Measurements from ENCODE around the gene HBM. TPM values are rescaled to one million over a fixed set of nuclear protein-coding genes. Genes with fewer than 3 reads are reported as not detected.

The HBM gene, protein sequence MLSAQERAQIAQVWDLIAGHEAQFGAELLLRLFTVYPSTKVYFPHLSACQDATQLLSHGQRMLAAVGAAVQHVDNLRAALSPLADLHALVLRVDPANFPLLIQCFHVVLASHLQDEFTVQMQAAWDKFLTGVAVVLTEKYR
- total RNA-seq (2021), result not detected in 2 replicates
- long read RNA-seq, result 0 reads

DNA sequence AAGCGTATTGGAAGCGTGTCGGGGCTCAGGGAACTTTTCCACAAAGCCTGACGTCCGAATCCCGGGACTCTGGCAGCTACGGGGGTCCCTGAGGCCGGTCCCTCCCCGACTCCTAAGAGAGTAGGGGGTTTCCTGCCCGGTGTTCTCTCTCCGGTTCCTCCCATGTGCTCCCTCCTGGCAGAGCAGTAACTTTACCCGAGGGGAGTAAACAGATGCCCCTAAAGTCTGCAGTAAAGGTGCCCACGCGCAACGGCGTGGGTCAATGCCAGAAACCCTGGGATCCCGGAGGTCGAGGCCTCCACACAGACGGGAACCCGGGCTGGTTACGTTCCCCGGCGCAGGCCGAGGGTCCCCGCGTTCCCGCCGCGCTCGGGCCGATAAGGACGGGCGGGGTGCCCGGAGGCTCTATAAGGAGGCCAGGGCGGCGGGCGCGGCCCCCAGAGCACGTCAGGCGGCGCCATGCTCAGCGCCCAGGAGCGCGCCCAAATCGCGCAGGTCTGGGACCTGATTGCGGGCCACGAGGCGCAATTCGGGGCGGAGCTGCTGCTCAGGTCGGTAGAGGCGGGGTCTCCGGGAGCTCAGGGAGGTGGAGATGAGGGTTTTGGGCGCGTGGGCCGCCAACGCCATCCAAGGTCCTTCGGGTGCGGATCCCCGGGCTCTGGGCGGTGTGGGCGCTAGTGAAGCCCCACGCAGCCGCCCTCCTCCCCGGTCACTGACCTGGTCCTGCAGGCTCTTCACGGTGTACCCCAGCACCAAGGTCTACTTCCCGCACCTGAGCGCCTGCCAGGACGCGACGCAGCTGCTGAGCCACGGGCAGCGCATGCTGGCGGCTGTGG, at the start of gene HBM:
Gene HBM (plus strand): TSS at position 440 of the 836 bp plus-strand sequence. CDS start 20 bp downstream, at position 460.
- no peak within 1 kb of the TSS for H3K4ac ChIP-seq (ENCODE audit: low read depth, low read length)
- peaks cover 0 to 1% of the 10 kb centered on the region in 2 experiments; a peak in 1 of 5 replicates for H3K9me3 Mint-ChIP-seq
- H3K27me3 Mint-ChIP-seq (ENCODE audit: low read depth), result peaks cover 79% of the 10 kb centered on the region
- peaks cover 26 to 30% of the 10 kb centered on the region in 2 experiments for H3K4me1 Mint-ChIP-seq
- no peaks in the 10 kb centered on the region; the same call in 1 of the 2 replicates for H3K4me1 ChIP-seq (ENCODE audit: insufficient read depth, low read length)
- H2BK120ac ChIP-seq (ENCODE audit: low read depth, low read length, poor library complexity, severe bottlenecking), result no peak within 1 kb of the TSS
- DNase-seq, result no peak
- H4K91ac ChIP-seq (ENCODE audit: insufficient read length, low read depth, low read length), result no peak within 1 kb of the TSS
- H3K18ac ChIP-seq (ENCODE audit: insufficient read length, low read depth, low read length), result no peak within 1 kb of the TSS
- no peaks in the 10 kb centered on the region for H3K79me2 ChIP-seq (ENCODE audit: insufficient read depth, low read length)
- peaks cover 34% of the 10 kb centered on the region for H3K27me3 ChIP-seq (ENCODE audit: insufficient read depth, low read length)
- TF ChIP-seq, protein P1, sequence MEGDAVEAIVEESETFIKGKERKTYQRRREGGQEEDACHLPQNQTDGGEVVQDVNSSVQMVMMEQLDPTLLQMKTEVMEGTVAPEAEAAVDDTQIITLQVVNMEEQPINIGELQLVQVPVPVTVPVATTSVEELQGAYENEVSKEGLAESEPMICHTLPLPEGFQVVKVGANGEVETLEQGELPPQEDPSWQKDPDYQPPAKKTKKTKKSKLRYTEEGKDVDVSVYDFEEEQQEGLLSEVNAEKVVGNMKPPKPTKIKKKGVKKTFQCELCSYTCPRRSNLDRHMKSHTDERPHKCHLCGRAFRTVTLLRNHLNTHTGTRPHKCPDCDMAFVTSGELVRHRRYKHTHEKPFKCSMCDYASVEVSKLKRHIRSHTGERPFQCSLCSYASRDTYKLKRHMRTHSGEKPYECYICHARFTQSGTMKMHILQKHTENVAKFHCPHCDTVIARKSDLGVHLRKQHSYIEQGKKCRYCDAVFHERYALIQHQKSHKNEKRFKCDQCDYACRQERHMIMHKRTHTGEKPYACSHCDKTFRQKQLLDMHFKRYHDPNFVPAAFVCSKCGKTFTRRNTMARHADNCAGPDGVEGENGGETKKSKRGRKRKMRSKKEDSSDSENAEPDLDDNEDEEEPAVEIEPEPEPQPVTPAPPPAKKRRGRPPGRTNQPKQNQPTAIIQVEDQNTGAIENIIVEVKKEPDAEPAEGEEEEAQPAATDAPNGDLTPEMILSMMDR (conservative IDR thresholded peaks at IDR 0.05), result no peak
- no peak within 1 kb of the TSS for H3K27ac ChIP-seq (ENCODE audit: insufficient read length, low read depth, low read length)
- no peaks in the 10 kb centered on the region for H3K36me3 Mint-ChIP-seq (ENCODE audit: insufficient read depth in 1 of 3, low read depth in 3 of 3)
- no peak within 1 kb of the TSS for H4K8ac ChIP-seq (replicated peaks; ENCODE audit: insufficient read length, low read depth, low read length)
- no peak within 1 kb of the TSS for H2AFZ ChIP-seq (ENCODE audit: low read length)
- no peak within 1 kb of the TSS for H2BK20ac ChIP-seq (ENCODE audit: low read depth, low read length, poor library complexity, severe bottlenecking)
- H4K5ac ChIP-seq (ENCODE audit: insufficient read length, low read depth, low read length), result no peak within 1 kb of the TSS
- no peak within 1 kb of the TSS for H3K23ac ChIP-seq (ENCODE audit: insufficient read length, low read depth, low read length)
- H3K9me3 ChIP-seq (ENCODE audit: control insufficient read depth, low read depth, low read length), result no peaks in the 10 kb centered on the region
- no peaks in the 10 kb centered on the region for H4K20me1 ChIP-seq (ENCODE audit: control insufficient read depth, insufficient read depth, insufficient read length)
- H3K79me1 ChIP-seq (ENCODE audit: insufficient read depth, low read depth, low read length, poor library complexity, severe bottlenecking), result no peaks in the 10 kb centered on the region
- H3K56ac ChIP-seq (ENCODE audit: insufficient read length, low read depth, low read length), result no peak within 1 kb of the TSS
- H2BK5ac ChIP-seq (ENCODE audit: insufficient read length, low read length), result no peak within 1 kb of the TSS
- H3K27ac Mint-ChIP-seq, result no peak within 1 kb of the TSS
- H3K14ac ChIP-seq (ENCODE audit: insufficient read depth, low read length), result no peak within 1 kb of the TSS
- H3K4me3 Mint-ChIP-seq, result peak within 1 kb of the TSS; percentile 47 to 76
- peaks cover 8% of the 10 kb centered on the region for H3K23me2 ChIP-seq (ENCODE audit: insufficient read length, low read depth, low read length, poor library complexity, severe bottlenecking)
- H2AK5ac ChIP-seq (ENCODE audit: insufficient read length, low read length), result no peak within 1 kb of the TSS
- no CpG with 5 or more reads among the region's 75 CpGs for whole genome bisulfite sequencing (ENCODE audit: extremely low coverage, insufficient read length, low lambda C conversion rate)
- H3T11ph ChIP-seq (ENCODE audit: low read length), result no peak within 1 kb of the TSS
- no peak within 1 kb of the TSS for H3K9ac ChIP-seq (ENCODE audit: extremely low read depth, insufficient read length, low read length)
- no peak within 1 kb of the TSS; the same call in 1 of the 2 replicates for H2BK15ac ChIP-seq (ENCODE audit: low read depth, low read length)
- H3K4me2 ChIP-seq (ENCODE audit: insufficient read depth, insufficient read length, low read length), result peak within 1 kb of the TSS; percentile 33
- no peak within 1 kb of the TSS for H2BK12ac ChIP-seq (ENCODE audit: insufficient read length, low read depth, low read length)
